Stimulated activated CD4-positive, alpha-beta T cell treated with anti-CD3 and anti-CD28 coated beads, Interleukin-12 subunit alpha, Interleukin-12 subunit beta, amount 100 ng/mL, for 48 hours (primary cell): ENCODE measurements around the gene PGM2.
"Not testable (repeated sequence)": the region's sequence is repeated elsewhere in the genome, so short reads cannot be mapped to it uniquely, and the experiment has no call there.

Experiments used
- DNase-seq, 3 donors: peaks; one replicate each; pipeline ENCODE4 v3.0.0-alpha.2; 2020; ENCODE audit warnings: low read depth in 2 of 3, low spot score in 1 of 3

PGM2 gene

DNA sequence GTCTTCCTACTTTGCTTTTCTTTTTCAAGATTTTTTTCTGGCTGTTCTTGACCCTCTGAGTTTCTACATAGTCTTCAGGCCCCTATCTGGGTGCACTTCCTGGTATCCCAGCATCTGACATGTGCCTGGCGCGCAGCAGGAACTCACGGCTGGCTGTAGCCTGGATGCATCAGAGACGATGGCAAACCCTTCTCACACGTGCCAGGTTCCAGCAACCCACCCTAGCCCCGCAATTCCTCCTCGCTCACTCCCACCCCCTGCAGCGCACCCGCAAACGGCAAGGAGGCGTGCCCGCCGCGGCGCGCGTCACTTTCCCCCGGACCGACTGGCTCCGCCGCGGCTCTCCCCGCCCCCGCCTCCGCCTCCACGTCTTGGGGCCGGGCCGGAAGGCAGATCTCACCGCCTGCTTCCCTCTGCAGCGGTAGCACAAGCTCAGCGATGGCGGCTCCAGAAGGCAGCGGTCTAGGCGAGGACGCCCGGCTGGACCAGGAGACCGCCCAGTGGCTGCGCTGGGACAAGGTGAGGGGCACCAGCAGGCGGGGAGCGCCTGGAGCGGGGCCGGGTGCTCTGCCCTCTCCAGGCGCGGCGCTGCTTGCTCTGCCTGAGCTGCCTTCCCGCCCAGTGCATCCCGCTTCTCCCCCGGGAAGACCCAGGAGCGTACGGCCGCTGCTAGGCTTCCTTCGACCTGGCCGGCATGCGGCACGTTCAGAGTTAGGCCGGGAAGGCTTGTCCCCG, at the start of gene PGM2:
Gene PGM2, plus strand, starts transcription at position 392 of the 735 bp plus-strand sequence. Its CDS starts 47 bp downstream, at position 439.
- peak; percentile 77 to 86 (median 79) for DNase-seq

- no peak for DNase-seq
Measured at GRCh38 chr4:37779896-37780295, 46.6 kb upstream of the PGM2 start.

DNA sequence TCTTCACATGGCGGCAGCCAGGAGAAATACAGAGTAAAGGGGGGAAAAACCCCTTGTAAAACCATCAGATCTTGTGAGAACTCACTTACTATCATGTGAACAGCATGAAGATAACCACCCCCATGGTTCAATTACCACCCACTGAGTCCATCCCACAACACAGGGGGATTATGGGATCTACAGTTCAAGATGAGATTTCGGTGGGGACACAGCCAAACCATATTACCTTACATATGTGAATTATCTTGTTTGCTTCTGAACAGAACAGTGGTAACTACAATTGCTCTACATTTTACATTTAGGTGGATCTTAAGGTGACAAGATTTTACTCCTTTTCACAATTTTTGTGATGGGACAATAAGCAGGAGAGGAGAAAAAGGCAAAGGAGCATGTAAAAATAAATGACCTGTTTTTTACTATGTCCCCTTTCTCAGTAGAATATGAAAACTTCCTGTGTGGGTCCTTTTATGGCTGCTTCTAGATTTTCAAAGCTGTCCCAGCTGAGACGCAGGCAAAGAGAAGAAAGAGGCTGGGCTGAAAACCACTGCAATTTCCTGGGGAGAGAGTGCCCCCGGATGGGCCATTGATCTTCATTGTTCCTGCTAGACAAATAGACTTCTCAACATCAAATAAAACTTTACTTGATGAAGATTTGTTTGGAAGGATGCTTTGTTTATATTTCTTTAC, 45.9 kb upstream of the PGM2 start:
- no peak for DNase-seq

DNA sequence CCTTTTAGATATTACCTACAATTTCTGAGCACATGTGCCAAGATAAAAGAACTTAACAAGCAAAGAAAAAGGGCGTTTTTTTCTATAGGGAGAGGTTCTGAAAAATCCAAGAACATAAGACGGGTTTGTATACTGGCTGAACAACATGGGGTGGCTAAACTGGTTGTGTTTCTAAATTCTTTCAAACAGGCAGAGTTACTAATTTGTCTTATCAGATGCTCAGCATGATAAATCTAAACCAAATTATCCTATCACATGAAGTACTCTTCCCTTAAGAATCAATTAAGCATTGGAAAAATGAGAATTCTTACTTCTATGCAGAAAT, 45.4 kb upstream of the PGM2 start:
- no peak for DNase-seq

DNA sequence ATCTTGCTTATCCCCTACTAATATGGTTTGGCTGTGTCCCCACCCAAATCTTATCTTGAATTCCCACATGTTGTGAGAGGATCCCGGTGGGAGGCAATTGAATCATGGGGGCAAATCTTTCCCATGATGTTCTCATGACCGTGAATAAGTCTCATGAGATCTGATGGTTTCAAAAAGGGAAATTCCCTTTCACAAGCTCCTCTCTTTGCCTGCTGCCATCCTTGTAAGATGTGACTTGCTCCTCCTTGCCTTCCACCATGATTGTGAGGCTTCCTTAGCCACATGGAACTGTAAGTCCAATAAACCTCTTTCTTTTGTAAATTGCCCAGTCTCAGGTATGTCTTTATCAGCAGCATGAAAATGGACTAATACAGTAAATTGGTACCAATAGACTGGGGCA, 40.2 kb upstream of the PGM2 start:
- not testable (repeated sequence) for DNase-seq

- DNase-seq, result not testable (repeated sequence)
Measured at GRCh38 chr4:37787883-37788460, 38.5 kb upstream of the PGM2 start.

- DNase-seq, result no peak
Measured at GRCh38 chr4:37788819-37789218, 37.7 kb upstream of the PGM2 start.

DNA sequence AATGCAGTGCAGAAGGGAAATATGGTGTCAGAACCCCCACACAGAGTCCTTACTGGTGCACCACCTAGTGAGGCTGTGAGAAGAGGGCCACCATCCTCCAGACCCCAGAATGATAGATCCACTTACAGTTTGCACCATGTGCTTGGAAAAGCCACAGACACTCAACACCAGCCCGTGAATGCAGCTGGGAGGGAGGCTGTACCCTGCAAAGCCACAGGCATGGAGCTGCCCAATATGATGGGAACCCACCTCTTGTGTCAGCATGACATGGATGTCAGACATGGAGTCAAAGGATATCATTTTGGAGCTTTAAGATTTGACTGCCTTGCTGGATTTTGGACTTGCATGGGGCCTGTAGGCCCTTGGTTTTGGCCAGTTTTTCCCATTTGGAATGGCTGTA, 34.2 kb upstream of the PGM2 start:
- DNase-seq, result no peak

- DNase-seq, result no peak
Measured at GRCh38 chr4:37793562-37793961, 32.9 kb upstream of the PGM2 start.

DNA sequence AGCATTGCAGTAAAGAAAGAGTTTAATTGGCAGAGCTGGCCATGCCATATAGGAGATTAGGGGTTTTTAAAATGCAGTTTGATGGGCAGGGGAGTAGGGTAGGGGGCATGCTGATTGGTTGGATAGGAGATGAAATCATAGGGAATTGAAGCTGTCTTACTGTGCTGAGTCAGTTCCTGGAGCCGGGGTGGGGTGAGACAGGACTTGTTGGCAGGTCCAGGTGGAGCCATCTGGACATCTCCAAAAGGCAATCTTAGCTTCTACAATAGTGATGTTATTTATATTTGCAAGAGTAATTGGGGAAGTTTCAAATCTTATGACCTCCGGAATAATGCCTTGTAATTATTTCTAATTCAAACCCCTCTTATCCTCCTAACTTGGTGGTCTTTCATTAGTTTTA, 32.4 kb upstream of the PGM2 start:
- DNase-seq, result no peak

- DNase-seq, result no peak
Measured at GRCh38 chr4:37795581-37796195, 30.8 kb upstream of the PGM2 start.

DNA sequence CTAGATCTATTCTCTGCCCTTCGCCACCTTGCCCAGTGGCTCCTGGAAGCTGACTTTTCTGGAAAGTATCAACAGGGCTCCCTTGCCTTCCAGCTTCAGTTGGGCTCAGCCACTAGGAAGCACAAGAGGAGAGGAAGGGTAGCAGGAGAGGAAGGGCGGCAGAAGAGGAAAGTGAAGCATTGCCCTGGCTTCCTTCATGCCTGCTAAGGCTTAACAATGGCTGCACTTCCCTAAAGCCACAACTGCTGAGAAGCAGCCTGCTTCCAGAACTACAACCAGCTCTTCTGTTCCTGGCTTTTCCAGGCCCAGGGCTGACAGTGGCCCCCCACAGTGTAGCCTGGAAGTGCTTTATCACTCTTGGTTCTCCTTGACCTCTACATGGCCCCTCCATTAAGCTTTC, 29.1 kb upstream of the PGM2 start:
- no peak for DNase-seq

GRCh38 chr4:37797923-37798322, 28.6 kb upstream of the PGM2 start:
- no peak for DNase-seq

GRCh38 chr4:37798616-37799015, 27.9 kb upstream of the PGM2 start:
- DNase-seq, result no peak

GRCh38 chr4:37799941-37800554, 26.4 kb upstream of the PGM2 start:
- no peak for DNase-seq

GRCh38 chr4:37802068-37802666, 24.3 kb upstream of the PGM2 start:
- no peak for DNase-seq

GRCh38 chr4:37803348-37803973, 23.0 kb upstream of the PGM2 start:
- DNase-seq, result peak in 1 of 3 donors; percentile 19

- DNase-seq, result no peak
Measured at GRCh38 chr4:37805091-37805490, 21.4 kb upstream of the PGM2 start.

GRCh38 chr4:37812713-37813112, 13.8 kb upstream of the PGM2 start:
- DNase-seq, result no peak

- no peak for DNase-seq
Measured at GRCh38 chr4:37815591-37815990, 10.9 kb upstream of the PGM2 start.

GRCh38 chr4:37816006-37816405, 10.5 kb upstream of the PGM2 start:
- no peak for DNase-seq
